Body of pancreas (tissue), 4 donors: ENCODE data around the gene EIF1AD. TPM values are rescaled to one million over a fixed set of nuclear protein-coding genes. Genes with fewer than 3 reads are reported as not detected.
A peak's percentile ranks its signal among the peaks of the same experiment; 100 is the strongest.
"Not testable (repeated sequence)": the region's sequence is repeated elsewhere in the genome, so short reads cannot be mapped to it uniquely, and the experiment has no call there.

ENCODE experiments used
- ATAC-seq: fragments of 150-250 bp; one replicate; pipeline ENCODE4 v1.9.1; 2016
- DNase-seq, 4 donors: peaks; one replicate each; pipeline ENCODE4 v3.0.0-alpha.2; 2019
- H3K27ac ChIP-seq, 4 donors: fragments of 200-600 bp; sonication (generic); 1 replicate in 3 of 4; 2 replicates in 1 of 4; pipeline versions ENCODE4 v1.5.1 to v1.6.1; 2016 to 2019; ENCODE audit warnings: mild to moderate bottlenecking in 1 of 4, mixed read lengths in 1 of 4, moderate library complexity in 1 of 4
- H3K27me3 ChIP-seq, 2 donors: fragments of 200-600 bp; sonication (generic); one replicate each; pipeline ENCODE4 v1.6.0; 2016; ENCODE audit warnings: mild to moderate bottlenecking in 1 of 2
- H3K36me3 ChIP-seq, 2 donors: fragments of 200-600 bp; sonication (generic); replicated peaks in 1 of 2; 2 replicates each; pipeline ENCODE4 v1.5.1; 2016; ENCODE audit warnings: low read depth in 2 of 2; ENCODE audit not compliant: insufficient read depth in 1 of 2
- H3K4me1 ChIP-seq: fragments of 200-600 bp; sonication (generic); one replicate; pipeline ENCODE4 v1.6.0; 2016
- H3K4me3 ChIP-seq, 2 donors: fragments of 200-600 bp; sonication (generic); 1 replicate in 1 of 2; 2 replicates in 1 of 2; pipeline ENCODE4 v1.5.1; 2016 to 2019
- H3K9me3 ChIP-seq, 3 donors: fragments of 200-600 bp; sonication (generic); 1 replicate in 2 of 3; 2 replicates in 1 of 3; pipeline ENCODE4 v1.5.1; 2016
- CTCF ChIP-seq, 7 experiments: fragments of 450-650 bp in 4 of 7; fragments of 200-600 bp in 3 of 7; sonication (generic) in 3 of 7; IDR thresholded peaks; one replicate each; pipeline ENCODE4 v1.5.1; 2016 to 2019; ENCODE audit warnings: antibody characterized with exemption in 7 of 7
- POLR2A ChIP-seq, 3 donors: fragments of 450-650 bp; IDR thresholded peaks; one replicate each; pipeline ENCODE4 v1.6.1; 2016; ENCODE audit warnings: antibody characterized with exemption in 3 of 3, mild to moderate bottlenecking in 2 of 3
- WGBS, 2 donors: methylation state at CpG; one replicate each; pipeline ENCODE4 v1.1.5; 2017; 5-methylcytosine and 5-hydroxymethylcytosine counted together
- intact Hi-C: fragments of 100-400 bp; cut with DNase I; formaldehyde crosslinking; loops from one replicate; pipeline ENCODE4 v1.15.1; 2023
- total RNA-seq, 2 donors: library from RNA; depleted of rRNA; stranded (reverse); fragments of >200 nt; gene quantifications; one replicate each; pipeline ENCODE4 v1.1.0, GENCODE V29; 2016

Gene EIF1AD
- total RNA-seq, 2 donors from 2014 or later: 7.8 to 28.0 TPM

GRCh38 chr11:66011239-66011784 lies 9.4 kb upstream of the EIF1AD start:
- Histone ChIP-seq H3K36me3 (no peaks in the 10 kb centered on the region), H3K27me3 (no peaks in the 10 kb centered on the region), H3K27ac (peak overlapping the region in 3 of 4 donors; percentile 45 to 51 (median 49)), H3K4me1 (no peaks in the 10 kb centered on the region), H3K9me3 (no peaks in the 10 kb centered on the region), H3K4me3 (no peak overlapping the region)
- intact Hi-C loops: no loop called here
- peak; percentile 43 to 76 (median 54) for DNase-seq
- WGBS, 2 donors: 8 to 32% methylated on average over 2 to 14 of the region's 14 CpGs
- ATAC-seq: peak; percentile 78
- TF ChIP-seq POLR2A (IDR thresholded peaks at IDR 0.05) (no peak), CTCF (IDR thresholded peaks at IDR 0.05) (no peak)

- H3K9me3 ChIP-seq, DNase-seq, H3K4me3 ChIP-seq, ATAC-seq, H3K4me1 ChIP-seq, H3K36me3 ChIP-seq, H3K27me3 ChIP-seq, H3K27ac ChIP-seq, intact Hi-C loops: not testable (repeated sequence)
- WGBS, 2 donors: 71 to 80% methylated on average over 4 of the region's 4 CpGs
These were observed 8.1 kb upstream of the EIF1AD start for GRCh38 chr11:66010036-66010435.

- intact Hi-C loops: no loop called here
- no peak for DNase-seq
These were observed 6.6 kb upstream of the EIF1AD start for GRCh38 chr11:66008468-66009101.

GRCh38 chr11:66008095-66008467 lies 6.1 kb upstream of the EIF1AD start:
- Histone ChIP-seq H3K9me3 (no peaks in the 10 kb centered on the region), H3K27ac (no peak overlapping the region), H3K36me3 (no peaks in the 10 kb centered on the region), H3K4me3 (no peak overlapping the region), H3K27me3 (no peaks in the 10 kb centered on the region), H3K4me1 (peaks cover 11% of the 10 kb centered on the region)
- ATAC-seq (no peak), DNase-seq (no peak)
- intact Hi-C loops: no loop called here
- 82 to 88% methylated on average over 2 of the region's 2 CpGs for WGBS, 2 donors
- TF ChIP-seq POLR2A (IDR thresholded peaks at IDR 0.05) (no peak), CTCF (IDR thresholded peaks at IDR 0.05) (no peak)

More at GRCh38 chr11:66008468-66009101, 6.6 kb upstream of the EIF1AD start:
- Histone ChIP-seq H3K27me3 (no peaks in the 10 kb centered on the region), H3K9me3 (no peaks in the 10 kb centered on the region), H3K4me1 (peaks cover 5% of the 10 kb centered on the region), H3K36me3 (no peaks in the 10 kb centered on the region), H3K27ac (no peak overlapping the region), H3K4me3 (no peak overlapping the region)
- 53 to 71% methylated on average over 10 of the region's 10 CpGs for WGBS, 2 donors
- TF ChIP-seq POLR2A (IDR thresholded peaks at IDR 0.05): no peak
- no peak for TF ChIP-seq CTCF (IDR thresholded peaks at IDR 0.05)
- ATAC-seq: no peak

GRCh38 chr11:66007201-66007634 lies 5.3 kb upstream of the EIF1AD start:
- no peak overlapping the region for H3K27ac ChIP-seq
- DNase-seq (no peak), ATAC-seq (no peak)
- no peak overlapping the region for H3K4me3 ChIP-seq
- peaks cover 14% of the 10 kb centered on the region for H3K4me1 ChIP-seq
- TF ChIP-seq CTCF (IDR thresholded peaks at IDR 0.05): no peak
- WGBS, 2 donors: 35% methylated on average over 5 of the region's 5 CpGs; no CpG with 5 or more reads in 1 of the 2 donors
- no peaks in the 10 kb centered on the region for H3K27me3 ChIP-seq
- no peaks in the 10 kb centered on the region for H3K36me3 ChIP-seq
- intact Hi-C loops: no loop called here
- no peaks in the 10 kb centered on the region for H3K9me3 ChIP-seq
